HG03095 (cell line): Measurements from ENCODE around the gene ARRB1.

Source experiments
- ATAC-seq: cut with Tn5 transposase; IDR thresholded peaks from one replicate; pipeline ENCODE4 v1.9.1; 2021; ENCODE audit warnings: moderate library complexity; ENCODE audit not compliant: unreplicated experiment

The ARRB1 gene

DNA sequence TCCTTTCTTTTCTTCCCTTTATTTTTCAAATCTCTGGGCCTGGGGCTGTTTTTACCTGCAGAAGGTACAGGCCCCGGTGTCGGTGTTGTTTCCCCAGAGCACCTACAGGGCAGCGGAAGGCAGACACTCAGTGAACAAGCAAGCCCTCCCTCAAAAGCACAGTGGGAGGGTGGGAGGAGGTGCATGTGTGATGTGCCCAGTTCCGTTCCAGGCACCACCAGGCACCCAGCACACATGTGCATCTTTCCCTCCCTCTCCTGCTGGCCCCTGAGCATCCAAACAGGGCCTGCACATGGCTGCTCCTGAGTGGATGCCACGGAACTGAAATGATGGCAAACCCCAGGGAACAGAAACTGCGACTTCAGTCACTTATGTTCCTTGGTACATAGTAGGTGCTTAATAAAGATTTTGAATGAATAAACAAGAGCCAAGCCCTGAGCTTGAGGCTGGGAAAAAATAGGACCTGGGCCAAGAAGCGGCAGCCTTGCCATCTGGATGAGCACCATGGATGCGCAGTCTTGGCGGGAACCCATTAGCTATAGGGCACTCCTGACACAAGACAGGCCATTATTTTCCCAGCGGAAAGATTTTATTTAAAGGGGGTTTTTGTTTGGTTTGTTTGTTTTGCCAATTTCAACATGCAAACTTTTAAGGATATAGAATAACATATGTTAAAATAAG, 47.8 kb downstream of the ARRB1 start:
- no peak for ATAC-seq

- no peak for ATAC-seq
Measured at GRCh38 chr11:75302371-75302770, 49.1 kb downstream of the ARRB1 start.

- no peak for ATAC-seq
Measured at GRCh38 chr11:75301601-75302345, 49.7 kb downstream of the ARRB1 start.

DNA sequence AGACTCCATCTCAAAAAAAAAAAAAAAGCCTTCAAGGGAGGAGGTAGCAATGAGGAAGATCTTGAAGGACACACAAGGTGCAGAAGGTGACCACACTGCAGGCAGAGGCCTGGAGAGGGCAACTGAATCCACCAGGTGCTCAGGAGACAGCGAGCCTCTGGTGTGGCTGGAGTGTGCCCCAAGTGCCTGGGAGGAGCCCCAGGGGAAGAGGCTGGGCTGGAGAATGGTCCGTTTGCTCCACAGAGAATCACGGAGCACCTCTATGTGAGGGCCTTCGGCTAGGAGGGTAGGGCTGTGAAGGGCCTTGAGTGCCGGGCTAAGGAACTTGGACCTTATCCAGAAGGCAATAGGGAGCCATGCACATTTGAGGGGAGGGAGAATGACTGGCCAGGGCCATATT, 50.3 kb downstream of the ARRB1 start:
- no peak for ATAC-seq

DNA sequence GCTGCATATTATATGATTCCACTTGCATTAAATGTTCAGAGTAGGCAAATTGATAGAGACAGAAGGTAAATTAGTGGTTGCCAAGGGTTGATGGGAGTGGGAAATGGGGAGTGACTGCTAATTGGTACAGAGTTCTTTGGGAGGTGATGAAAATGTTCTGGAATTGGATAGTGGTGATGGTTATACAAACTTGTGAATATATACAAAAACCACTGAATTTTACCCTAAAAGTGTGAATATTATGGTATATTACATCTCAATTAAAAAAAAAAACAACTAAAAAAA, 52.5 kb downstream of the ARRB1 start:
- no peak for ATAC-seq

DNA sequence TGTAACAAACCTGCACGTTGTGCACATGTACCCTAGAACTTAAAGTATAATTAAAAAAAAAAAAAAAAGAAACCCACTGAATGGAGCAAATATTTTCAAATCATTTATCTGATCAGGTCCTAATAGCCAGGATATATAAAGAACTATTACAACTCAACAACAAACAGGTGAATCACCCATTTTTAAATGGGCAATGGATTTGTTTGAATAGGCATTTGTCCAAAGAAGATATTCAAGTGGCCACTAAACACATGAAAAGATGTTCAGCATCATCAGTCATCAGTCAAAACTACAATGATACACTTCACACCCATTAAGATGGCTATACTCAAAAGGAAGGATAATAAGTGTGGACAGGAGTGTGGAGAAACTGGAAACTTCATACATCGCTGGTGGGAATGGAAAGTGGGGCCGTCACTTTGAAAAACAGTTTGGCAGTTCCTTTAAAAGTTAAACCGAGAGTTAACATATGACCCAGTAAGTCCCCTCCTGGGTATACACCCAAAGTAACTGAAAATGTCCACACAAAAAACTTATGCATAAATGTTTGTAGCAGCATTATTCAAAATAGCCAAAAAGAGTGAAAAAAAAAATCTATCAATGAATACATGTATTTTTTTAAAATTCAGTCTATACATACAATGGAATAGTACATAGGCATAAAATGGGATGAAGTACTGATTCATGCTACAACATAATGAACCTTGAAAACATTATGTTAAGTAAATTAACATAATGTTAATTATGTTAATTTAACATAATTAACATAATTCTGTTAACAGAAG, 53.1 kb downstream of the ARRB1 start:
- no peak for ATAC-seq

GRCh38 chr11:75293903-75294302, 57.6 kb downstream of the ARRB1 start:
- ATAC-seq: no peak

DNA sequence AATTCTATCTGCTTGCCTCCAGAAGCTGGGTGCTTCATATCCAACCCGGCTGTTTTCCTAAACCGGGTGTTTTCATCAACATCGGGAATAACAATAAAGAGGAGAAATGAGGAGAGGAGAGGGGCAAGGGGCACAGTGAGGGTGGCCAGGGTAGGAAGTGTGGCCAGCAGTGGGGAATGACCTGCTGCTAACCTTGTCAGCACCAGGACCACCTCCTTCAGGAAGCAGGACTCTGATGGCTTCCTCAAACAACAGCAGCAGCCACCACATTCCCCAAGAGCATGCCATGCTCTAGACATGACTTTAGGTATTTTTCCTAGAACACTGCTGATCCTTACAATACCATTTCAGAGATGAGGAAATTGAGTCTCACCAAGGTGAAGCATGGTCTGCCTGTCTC, 58.5 kb downstream of the ARRB1 start:
- ATAC-seq: no peak

DNA sequence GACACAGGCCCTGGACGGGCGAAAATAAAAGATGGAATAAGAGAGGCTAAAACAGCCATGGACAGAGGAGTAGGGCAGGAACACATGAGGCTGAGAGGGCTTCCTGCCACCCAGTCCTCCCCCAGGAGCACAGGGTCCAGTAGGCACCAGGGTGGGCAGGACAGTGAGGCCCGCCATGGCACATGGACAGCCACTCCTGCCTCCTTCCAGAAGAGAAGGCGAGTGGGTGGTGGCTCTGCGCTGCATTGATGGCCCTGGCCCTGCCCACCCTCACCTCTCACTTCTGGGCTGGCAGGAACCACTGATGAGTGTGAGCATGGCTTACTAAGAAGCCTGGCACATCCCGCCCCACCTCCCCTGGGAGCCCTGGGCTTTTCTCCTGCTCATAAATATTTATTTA, 59.7 kb downstream of the ARRB1 start:
- no peak for ATAC-seq

- no peak for ATAC-seq
Measured at GRCh38 chr11:75289919-75290318, 61.5 kb downstream of the ARRB1 start.

GRCh38 chr11:75289511-75289760, 62.0 kb downstream of the ARRB1 start:
- no peak for ATAC-seq

DNA sequence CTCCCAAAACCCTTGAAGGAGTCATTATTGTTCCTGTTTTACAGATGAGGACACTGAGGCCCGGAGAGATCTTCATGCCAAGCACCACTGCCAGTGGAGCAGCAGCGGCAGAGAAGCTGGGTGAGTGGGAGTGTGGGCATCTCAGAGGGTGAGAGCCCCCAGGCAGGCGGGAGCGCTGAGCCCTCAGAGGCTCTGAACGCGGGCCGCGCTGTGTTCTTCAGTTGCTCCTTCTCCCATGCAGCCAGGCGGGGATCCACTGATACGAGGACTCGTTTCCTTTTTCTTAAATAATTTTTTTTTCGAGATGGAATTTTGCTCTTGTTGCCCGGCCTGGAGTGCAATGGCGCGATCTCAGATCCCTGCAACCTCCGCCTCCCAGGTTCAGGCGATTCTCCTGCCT, 63.9 kb downstream of the ARRB1 start:
- ATAC-seq: no peak

- ATAC-seq: no peak
Measured at GRCh38 chr11:75286826-75287465, 64.5 kb downstream of the ARRB1 start.

- no peak for ATAC-seq
Measured at GRCh38 chr11:75285776-75286360, 65.6 kb downstream of the ARRB1 start.

- ATAC-seq: no peak
Measured at GRCh38 chr11:75283391-75283931, 68.0 kb downstream of the ARRB1 start.

GRCh38 chr11:75281469-75282095, 69.9 kb downstream of the ARRB1 start:
- no peak for ATAC-seq

GRCh38 chr11:75280770-75281468, 70.5 kb downstream of the ARRB1 start:
- ATAC-seq: no peak

- ATAC-seq: no peak
Measured at GRCh38 chr11:75280227-75280701, 71.2 kb downstream of the ARRB1 start.

GRCh38 chr11:75279273-75279672, 72.2 kb downstream of the ARRB1 start:
- no peak for ATAC-seq
